Stimulated activated CD4-positive, alpha-beta T cell treated with anti-CD3 and anti-CD28 coated beads, TNF-alpha, amount 100 ng/mL, for 4 hours (primary cell): ENCODE results near the gene AKNAD1.

ENCODE experiments used
- DNase-seq, 3 experiments: peaks; one replicate each; pipeline ENCODE4 v3.0.0-alpha.2; 2020; ENCODE audit warnings: low read depth in 3 of 3

AKNAD1 gene

GRCh38 chr1:108831225-108831624 is 25.7 kb downstream of the AKNAD1 start:
- no peak for DNase-seq

GRCh38 chr1:108830119-108831008 is 26.5 kb downstream of the AKNAD1 start:
- DNase-seq: no peak

GRCh38 chr1:108829498-108829916 is 27.4 kb downstream of the AKNAD1 start:
- no peak for DNase-seq

- DNase-seq: peak; percentile 23 to 53 (median 31)
These were observed 28.6 kb downstream of the AKNAD1 start for GRCh38 chr1:108828074-108828961.

GRCh38 chr1:108826081-108826635 is 30.7 kb downstream of the AKNAD1 start:
- no peak for DNase-seq

GRCh38 chr1:108824051-108824450 is 32.8 kb downstream of the AKNAD1 start:
- DNase-seq: no peak

GRCh38 chr1:108823632-108824031 is 33.3 kb downstream of the AKNAD1 start:
- DNase-seq: no peak

- DNase-seq: no peak
These were observed 37.0 kb downstream of the AKNAD1 start for GRCh38 chr1:108819878-108820277.

GRCh38 chr1:108817811-108818210 is 39.1 kb downstream of the AKNAD1 start:
- no peak for DNase-seq

GRCh38 chr1:108817016-108817415 is 39.9 kb downstream of the AKNAD1 start:
- no peak for DNase-seq

GRCh38 chr1:108816049-108816893 is 40.6 kb downstream of the AKNAD1 start:
- DNase-seq: no peak

GRCh38 chr1:108815566-108815965 is 41.3 kb downstream of the AKNAD1 start:
- no peak for DNase-seq

GRCh38 chr1:108814343-108815125 is 42.4 kb downstream of the AKNAD1 start:
- no peak for DNase-seq

- no peak for DNase-seq
These were observed 43.6 kb downstream of the AKNAD1 start for GRCh38 chr1:108813326-108813725.

GRCh38 chr1:108811611-108812010 is 45.3 kb downstream of the AKNAD1 start:
- no peak for DNase-seq

GRCh38 chr1:108808438-108808837 is 48.5 kb downstream of the AKNAD1 start:
- no peak for DNase-seq

GRCh38 chr1:108803548-108803947 is 53.3 kb downstream of the AKNAD1 start:
- DNase-seq: no peak

- no peak for DNase-seq
These were observed 55.8 kb downstream of the AKNAD1 start for GRCh38 chr1:108801101-108801500.

- DNase-seq: no peak
These were observed 57.9 kb downstream of the AKNAD1 start for GRCh38 chr1:108799001-108799400.

GRCh38 chr1:108792420-108792819 is 64.5 kb downstream of the AKNAD1 start:
- no peak for DNase-seq

GRCh38 chr1:108791790-108792189 is 65.1 kb downstream of the AKNAD1 start:
- no peak for DNase-seq
